ENCODE measurements around the gene DOC2B. TPM values are rescaled to one million over a fixed set of nuclear protein-coding genes. Genes with fewer than 3 reads are reported as not detected.

Gene DOC2B
- total and polyA plus RNA-seq, 2 of the 8 experiments (the other 6 are each of a cell fraction or from before 2014, with no cell fraction given): 1.3 to 3.3 TPM

- Histone ChIP-seq H3K9me3 (ENCODE audit: insufficient read depth in 2 of 2, low read depth in 1 of 2, low read length in 1 of 2) (peaks cover 2 to 3% of the 10 kb centered on the region in 2 experiments; a peak in 1 of 4 replicates), H4K5ac (ENCODE audit: insufficient read length, low read depth, low read length) (no peak overlapping the region), H3K18ac (ENCODE audit: extremely low read depth, low read length) (no peak overlapping the region), H2AK5ac (ENCODE audit: low read depth, low read length) (no peak overlapping the region), H3K79me2 (ENCODE audit: control insufficient read depth in 1 of 2, insufficient read depth in 2 of 2, low read length in 2 of 2) (no peaks in the 10 kb centered on the region), H3K27ac (ENCODE audit: low read depth, low read length) (no peak overlapping the region), H2AFZ (ENCODE audit: low read length) (no peak overlapping the region), H2BK15ac (ENCODE audit: low read length) (no peak overlapping the region), H2BK120ac (replicated peaks; ENCODE audit: low read depth, low read length) (no peak overlapping the region), H3K36me3 (ENCODE audit: control insufficient read depth in 2 of 4, insufficient read depth in 4 of 4, low read length in 3 of 4) (no peaks in the 10 kb centered on the region), H2BK12ac (ENCODE audit: low read depth, low read length) (no peak overlapping the region), H3K4ac (replicated peaks; ENCODE audit: insufficient read length, low read depth, low read length) (no peak overlapping the region), H2BK20ac (ENCODE audit: low read length) (no peak overlapping the region), H4K20me1 (replicated peaks in 1 of 2; ENCODE audit: control insufficient read depth in 1 of 2, insufficient read depth in 2 of 2, low read length in 2 of 2) (no peaks in the 10 kb centered on the region), H3K14ac (ENCODE audit: insufficient read length) (no peak overlapping the region), H3K23me2 (ENCODE audit: low read depth, low read length) (no peaks in the 10 kb centered on the region), H3K9ac (replicated peaks in 1 of 4; ENCODE audit: extremely low read depth in 1 of 4, low read depth in 3 of 4, low read length in 3 of 4) (no peak overlapping the region), H3K4me2 (ENCODE audit: insufficient read depth in 1 of 2, low read depth in 2 of 2, low read length in 2 of 2) (no peak overlapping the region), H3K27me3 (replicated peaks in 1 of 4; ENCODE audit: control insufficient read depth in 3 of 4, extremely low read depth in 1 of 4, insufficient read depth in 3 of 4, low read length in 3 of 4) (peaks cover 3 to 17% (median 11%) of the 10 kb centered on the region in 4 experiments; a peak in 5 of 7 replicates), H3K4me3 (ENCODE audit: extremely low read depth in 1 of 4, insufficient read depth in 2 of 4, low read depth in 3 of 4, low read length in 4 of 4) (no peak overlapping the region), H3K4me1 (replicated peaks in 1 of 4; ENCODE audit: control insufficient read depth in 3 of 4, insufficient read depth in 4 of 4, low read length in 3 of 4) (peaks cover 0 to 2% (median 0%) of the 10 kb centered on the region in 4 experiments; a peak in 1 of 7 replicates), H4K91ac (replicated peaks; ENCODE audit: insufficient read length, low read length) (no peak overlapping the region), H2BK5ac (ENCODE audit: low read depth, low read length) (no peak overlapping the region), H3K56ac (replicated peaks; ENCODE audit: insufficient read length, low read depth, low read length) (no peak overlapping the region), H3K23ac (ENCODE audit: insufficient read length) (no peak overlapping the region), H4K8ac (ENCODE audit: extremely low read depth, insufficient read depth, low read length) (no peak overlapping the region), H3K79me1 (ENCODE audit: low read depth, low read length) (no peaks in the 10 kb centered on the region)
- DNase-seq (ENCODE audit: low read depth in 1 of 2, low spot score in 2 of 2) (no peak), FAIRE-seq (no peak)
- 92% methylated on average over 19 of the region's 23 CpGs; no CpG with 5 or more reads in 1 of the 2 experiments for WGBS, 2 experiments (ENCODE audit: extremely low coverage in 1 of 2, insufficient coverage in 1 of 2, insufficient read length in 1 of 2, insufficient replicate concordance in 2 of 2, low coverage in 1 of 2, low lambda C conversion rate in 2 of 2, missing lambda C conversion rate in 1 of 2)
- POLR2A ChIA-PET (ENCODE audit: partially characterized antibody): no interaction called here
- CTCF ChIA-PET (ENCODE audit: partially characterized antibody): no interaction called here
- TF ChIP-seq PHF8 (conservative IDR thresholded peaks at IDR 0.05; ENCODE audit: low read depth, low read length) (no peak), JUN (IDR thresholded peaks at IDR 0.05; ENCODE audit: low read depth, low read length) (no peak), KDM1A (IDR thresholded peaks at IDR 0.05; ENCODE audit: borderline replicate concordance, low read length) (no peak), E2F6 (IDR thresholded peaks at IDR 0.05) (no peak), SIX5 (IDR thresholded peaks at IDR 0.05; ENCODE audit: low read depth, low read length) (no peak), TBP (IDR thresholded peaks at IDR 0.05; ENCODE audit: low read depth, low read length) (no peak), CTBP2 (IDR thresholded peaks at IDR 0.05; ENCODE audit: borderline replicate concordance, insufficient read depth, insufficient read length, low read length) (no peak), HDAC2 (IDR thresholded peaks at IDR 0.05; ENCODE audit: borderline replicate concordance in 1 of 2, low read depth in 2 of 2, low read length in 2 of 2) (no peak), USF2 (IDR thresholded peaks at IDR 0.05; ENCODE audit: low read length) (no peak)
These were observed 39.3 kb downstream of the DOC2B start for GRCh38 chr17:142102-142661.

All from H1 (cell line).